Activated naive CD4-positive, alpha-beta T cell treated with anti-CD3 and anti-CD28 coated beads, Interleukin-2, amount 50 U/mL, for 72 hours (primary cell): ENCODE data around the gene IRS2. TPM values are rescaled to one million over a fixed set of nuclear protein-coding genes. Genes with fewer than 3 reads are reported as not detected.

Experiments used
- ATAC-seq, 2 donors: fragments of 150-1000 bp; cut with Tn5 transposase; 2 replicates each; pipeline ENCODE4 v1.10.0; 2021; ENCODE audit warnings: mild to moderate bottlenecking in 2 of 2, moderate library complexity in 2 of 2
- DNase-seq, 2 donors: peaks; one replicate each; pipeline ENCODE4 v3.0.0; 2021 to 2022; ENCODE audit warnings: low spot score in 2 of 2
- H3K27ac Mint-ChIP-seq, 2 donors: one replicate each; pipeline ENCODE4 v1.8.0; 2022; ENCODE audit warnings: mild to moderate bottlenecking in 2 of 2, mixed read lengths in 2 of 2
- H3K36me3 Mint-ChIP-seq, 2 donors: one replicate each; pipeline ENCODE4 v1.8.0; 2022; ENCODE audit warnings: mixed read lengths in 2 of 2
- H3K9me3 Mint-ChIP-seq, 2 donors: one replicate each; pipeline ENCODE4 v1.8.0; 2022; ENCODE audit warnings: mixed read lengths in 2 of 2
- total RNA-seq, 2 donors: library from RNA; stranded (reverse); gene quantifications; one replicate each; pipeline ENCODE4 v1.2.3, GENCODE V29; 2022

The IRS2 gene
- total RNA-seq, 2 donors from 2014 or later = 2.4 to 3.7 TPM

DNA sequence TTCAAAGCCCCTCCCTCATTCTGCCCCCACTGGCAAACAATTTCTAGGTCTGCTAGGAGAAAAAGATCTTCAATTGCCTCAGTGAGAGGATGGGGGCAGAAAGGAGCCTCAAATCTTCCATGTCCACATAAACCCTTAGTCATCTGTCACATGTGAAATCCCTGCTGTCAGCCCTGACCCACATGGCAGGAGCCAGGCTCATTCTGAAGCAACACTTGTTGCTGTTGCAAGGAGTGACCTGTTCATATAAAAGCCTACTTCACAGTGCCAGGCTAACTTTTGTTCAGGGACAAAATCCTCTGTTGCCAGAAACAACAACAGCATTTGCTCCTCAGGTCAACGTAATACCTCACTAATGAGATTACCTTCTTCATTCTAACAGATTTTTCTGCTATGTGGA, 70.5 kb downstream of the IRS2 start:
- no peak for ATAC-seq
- H3K27ac Mint-ChIP-seq = no peak overlapping the region
- H3K36me3 Mint-ChIP-seq = no peaks in the 10 kb centered on the region
- no peaks in the 10 kb centered on the region for H3K9me3 Mint-ChIP-seq
- no peak for DNase-seq

GRCh38 chr13:109713681-109714080, 72.7 kb downstream of the IRS2 start:
- Mint-ChIP-seq H3K27ac (no peak overlapping the region), H3K9me3 (no peaks in the 10 kb centered on the region), H3K36me3 (no peaks in the 10 kb centered on the region)
- no peak for DNase-seq
- no peak for ATAC-seq

- DNase-seq (no peak), ATAC-seq (no peak)
- H3K9me3 Mint-ChIP-seq = no peaks in the 10 kb centered on the region
- H3K36me3 Mint-ChIP-seq = no peaks in the 10 kb centered on the region
- H3K27ac Mint-ChIP-seq = no peak overlapping the region
These were observed 74.2 kb downstream of the IRS2 start for GRCh38 chr13:109712124-109712722.

DNA sequence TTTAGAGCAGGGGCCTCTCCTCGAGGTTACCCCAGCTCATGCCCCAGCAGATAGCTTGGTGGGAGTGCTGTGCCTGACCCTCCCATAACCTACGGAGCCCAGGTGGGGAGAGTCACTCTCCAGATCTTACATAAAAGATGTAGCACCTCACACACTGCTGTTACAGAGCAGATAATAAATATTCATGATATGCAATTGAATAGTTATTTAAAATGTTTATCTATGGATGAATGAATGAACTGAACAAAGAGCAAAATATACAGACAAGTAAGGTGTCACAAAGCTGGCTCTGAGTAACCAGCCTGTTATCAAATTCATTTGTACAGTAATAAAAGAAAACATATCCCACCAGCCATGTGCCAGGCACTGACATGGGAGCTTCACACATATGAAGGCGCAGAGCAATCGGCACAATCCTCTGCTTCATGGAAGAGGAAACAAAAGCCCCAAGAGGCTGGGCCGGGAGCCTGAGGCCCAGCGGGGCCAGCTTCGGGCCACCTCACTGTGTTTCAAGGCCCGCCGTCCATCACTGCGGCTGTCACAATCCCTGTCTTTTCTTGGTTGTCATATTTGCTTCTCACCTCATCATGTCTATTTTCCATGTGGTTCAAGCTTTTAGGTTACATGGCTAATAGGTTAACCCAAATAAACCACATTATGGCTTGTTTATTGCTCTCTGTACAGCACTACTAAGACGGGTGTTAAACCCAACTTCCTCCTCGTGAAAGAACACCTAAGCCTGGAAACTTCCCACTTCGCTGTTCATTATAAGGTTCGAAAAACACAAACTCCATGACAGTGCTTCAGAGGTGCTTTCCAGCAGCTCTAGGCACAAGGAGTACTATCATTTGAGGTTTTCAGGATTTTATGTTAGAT, 78.4 kb downstream of the IRS2 start:
- ATAC-seq (no peak), DNase-seq (no peak)
- Mint-ChIP-seq H3K27ac (no peak overlapping the region), H3K9me3 (no peaks in the 10 kb centered on the region), H3K36me3 (peaks cover 8 to 12% of the 10 kb centered on the region in 2 donors)

DNA sequence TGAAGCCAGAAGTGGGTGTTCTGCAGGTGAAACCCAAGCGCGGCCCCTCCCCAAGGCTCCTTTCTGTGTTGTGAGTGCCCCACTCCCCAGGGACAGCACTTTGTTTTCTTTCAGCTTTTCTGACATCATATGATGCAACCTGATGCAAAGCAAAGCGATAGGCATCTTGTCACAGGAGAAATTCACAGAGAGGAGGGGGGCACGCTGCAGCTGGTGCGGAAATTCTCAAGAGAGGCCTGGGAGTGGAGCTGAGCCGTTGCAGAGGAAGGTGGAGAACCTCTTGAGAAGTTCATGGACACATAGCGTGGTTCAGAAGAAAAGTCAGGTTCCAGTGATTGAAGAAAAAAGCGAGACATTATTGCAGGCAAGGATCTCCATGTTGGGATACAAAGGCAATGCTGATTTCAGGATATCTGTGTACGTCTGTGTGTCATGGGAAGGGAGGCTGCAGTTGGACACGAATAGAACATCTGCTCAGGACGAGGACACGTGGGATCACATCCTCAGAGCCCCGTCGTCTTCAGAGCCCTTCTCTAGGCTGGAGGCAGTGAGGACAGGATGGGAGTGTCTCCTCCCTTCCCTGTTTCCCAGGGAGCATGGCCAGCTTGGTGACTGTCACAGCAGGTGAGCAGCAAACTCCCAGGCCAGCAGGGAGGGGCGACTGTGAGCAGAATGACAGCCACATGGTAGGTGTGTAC, 79.2 kb downstream of the IRS2 start:
- ATAC-seq = no peak
- no peaks in the 10 kb centered on the region for H3K9me3 Mint-ChIP-seq
- DNase-seq = no peak
- H3K36me3 Mint-ChIP-seq = peaks cover 8 to 12% of the 10 kb centered on the region in 2 donors
- H3K27ac Mint-ChIP-seq = no peak overlapping the region

DNA sequence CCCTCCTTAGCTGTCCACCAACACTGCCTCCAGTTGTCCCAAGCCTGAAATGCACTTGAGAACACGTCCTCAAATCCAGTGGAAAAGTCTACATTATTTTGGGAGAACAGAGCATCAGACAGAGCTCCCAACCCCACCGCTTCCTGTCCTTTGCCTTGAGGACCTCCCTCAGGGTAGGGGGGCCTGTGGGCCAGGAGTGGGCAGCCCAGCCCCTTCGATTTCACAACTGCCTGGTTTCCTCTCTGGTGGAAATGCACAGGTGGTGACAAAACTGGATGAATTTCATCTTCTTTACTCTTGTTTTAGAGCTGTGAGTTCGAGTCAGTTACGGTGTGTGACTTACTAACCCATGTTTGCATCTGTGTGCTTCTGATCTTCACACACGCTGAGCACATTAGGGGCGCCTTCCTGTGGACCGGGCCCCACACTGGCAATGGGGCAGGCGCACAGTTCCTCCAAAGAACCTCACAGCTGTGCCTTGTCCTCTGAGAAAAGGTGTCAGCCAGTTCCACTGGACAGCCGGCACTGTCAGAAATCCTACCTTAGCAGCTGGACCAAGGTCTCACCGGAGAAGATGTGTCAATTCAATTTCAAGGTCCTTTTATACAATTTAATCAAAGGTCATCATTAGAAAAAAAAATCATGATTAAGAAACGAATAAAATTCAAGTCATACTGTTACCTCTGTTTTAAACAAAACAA, 80.2 kb downstream of the IRS2 start:
- Mint-ChIP-seq H3K9me3 (no peaks in the 10 kb centered on the region), H3K27ac (no peak overlapping the region), H3K36me3 (peaks cover 8 to 12% of the 10 kb centered on the region in 2 donors)
- ATAC-seq (no peak), DNase-seq (no peak)

DNA sequence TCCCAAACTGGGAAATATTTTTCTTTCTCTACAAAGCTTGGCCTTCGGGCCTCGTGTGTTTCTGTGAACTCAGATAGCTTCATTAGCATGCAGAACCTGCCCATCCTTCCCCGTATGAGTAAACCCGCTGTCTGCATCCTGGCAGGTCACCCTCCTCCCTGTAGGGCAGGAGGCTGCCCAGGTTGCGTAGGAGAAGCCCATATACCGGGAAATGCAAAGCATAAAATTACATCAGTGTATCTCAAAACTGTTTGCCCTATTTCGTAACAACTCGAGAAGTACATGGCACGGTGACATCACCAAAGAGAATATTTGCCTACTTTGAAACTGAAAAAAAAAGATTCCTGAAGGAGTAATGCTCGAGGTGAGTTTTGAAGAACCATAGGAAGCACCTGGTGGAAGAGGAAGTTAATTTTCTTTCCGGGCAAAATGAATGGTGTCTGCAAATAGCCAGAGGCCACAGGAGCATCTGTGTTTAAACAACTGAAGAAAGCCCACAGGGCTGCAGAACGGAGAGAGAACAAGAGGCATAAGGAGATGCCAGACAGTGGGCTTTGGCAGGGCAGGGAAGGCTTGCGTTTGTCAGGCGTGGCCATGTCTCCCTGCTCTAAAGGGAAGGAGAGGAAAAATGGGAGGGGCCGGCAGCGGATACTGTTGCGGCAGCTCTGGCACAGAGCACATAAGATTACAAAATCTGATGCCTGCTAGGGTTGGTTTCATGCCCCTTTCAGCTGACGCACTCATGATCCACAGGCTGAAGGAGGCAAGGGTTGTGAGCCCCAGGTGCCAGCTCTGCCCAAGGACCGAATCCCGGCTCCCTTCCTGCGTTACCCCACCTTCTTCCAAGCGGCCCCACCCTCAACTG, 81.4 kb downstream of the IRS2 start:
- Mint-ChIP-seq H3K36me3 (peaks cover 8 to 12% of the 10 kb centered on the region in 2 donors), H3K27ac (no peak overlapping the region), H3K9me3 (no peaks in the 10 kb centered on the region)
- ATAC-seq (no peak), DNase-seq (no peak)

- Mint-ChIP-seq H3K27ac (no peak overlapping the region), H3K9me3 (no peaks in the 10 kb centered on the region), H3K36me3 (peaks cover 8 to 12% of the 10 kb centered on the region in 2 donors)
- DNase-seq (no peak), ATAC-seq (no peak)
These were observed 83.1 kb downstream of the IRS2 start for GRCh38 chr13:109703250-109703649.
